T-helper 1 cell treated with Interleukin-12 subunit alpha and Interleukin-12 subunit beta and Interleukin-4 antibody, amounts not matched to agents 30 ng/mL and 1 ng/mL, for 36 hours (primary cell): Measurements from ENCODE around the gene OSBPL10. TPM values are rescaled to one million over a fixed set of nuclear protein-coding genes. Genes with fewer than 3 reads are reported as not detected.
"Not testable (repeated sequence)": the region's sequence is repeated elsewhere in the genome, so short reads cannot be mapped to it uniquely, and the experiment has no call there.

Source experiments
- intact Hi-C: fragments of 100-400 bp; cut with micrococcal nuclease; formaldehyde crosslinking; loops from one replicate; pipeline ENCODE4 v1.15.1; 2024
- total RNA-seq: library from RNA; stranded (reverse); gene quantifications from 2 replicates; pipeline ENCODE4 v1.2.3, GENCODE V29; 2022

The OSBPL10 gene
- total RNA-seq, 1 donor from 2014 or later, result 4.7 TPM

DNA sequence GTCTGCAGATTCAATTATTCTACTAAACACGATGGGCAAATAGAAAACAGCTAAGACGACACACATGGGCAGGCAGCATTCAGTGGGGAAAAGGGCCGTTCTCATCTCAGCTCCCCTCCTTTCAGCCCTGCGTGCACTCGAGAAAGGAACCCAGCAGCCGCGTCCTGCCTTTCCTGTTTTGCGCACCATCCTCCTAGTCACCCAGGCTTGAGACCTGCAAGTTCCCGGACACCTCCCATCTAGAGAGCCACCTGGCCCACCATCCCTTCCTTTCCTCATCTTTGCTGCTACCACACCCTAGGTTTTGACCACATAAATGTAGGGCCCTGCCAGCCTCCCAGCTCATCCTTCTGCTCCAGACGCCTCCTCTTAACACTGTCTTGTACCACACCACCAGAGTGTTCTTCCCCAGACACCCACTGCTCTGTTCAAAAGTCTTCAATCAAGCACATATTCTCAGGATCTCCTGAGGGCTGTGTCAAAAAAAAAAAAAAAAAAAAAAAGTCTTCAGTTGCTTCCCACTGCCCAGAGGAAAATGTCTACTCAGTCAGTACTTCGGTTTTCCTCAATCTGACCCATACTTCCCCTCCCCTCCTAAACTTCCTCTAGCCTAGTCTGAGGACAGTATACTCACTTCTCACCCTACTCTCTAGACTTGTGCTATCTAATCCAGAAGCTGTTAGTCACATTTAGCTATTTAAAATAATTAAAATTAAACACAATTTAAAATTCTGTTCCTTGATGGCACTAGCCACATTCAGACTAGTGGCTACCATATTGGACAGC is 266.4 kb downstream of the OSBPL10 start:
- intact Hi-C loops, result no loop called here

GRCh38 chr3:31713816-31714215 is 267.2 kb downstream of the OSBPL10 start:
- intact Hi-C loops, result no loop called here

GRCh38 chr3:31710123-31710803 is 270.8 kb downstream of the OSBPL10 start:
- intact Hi-C loops, result no loop called here

DNA sequence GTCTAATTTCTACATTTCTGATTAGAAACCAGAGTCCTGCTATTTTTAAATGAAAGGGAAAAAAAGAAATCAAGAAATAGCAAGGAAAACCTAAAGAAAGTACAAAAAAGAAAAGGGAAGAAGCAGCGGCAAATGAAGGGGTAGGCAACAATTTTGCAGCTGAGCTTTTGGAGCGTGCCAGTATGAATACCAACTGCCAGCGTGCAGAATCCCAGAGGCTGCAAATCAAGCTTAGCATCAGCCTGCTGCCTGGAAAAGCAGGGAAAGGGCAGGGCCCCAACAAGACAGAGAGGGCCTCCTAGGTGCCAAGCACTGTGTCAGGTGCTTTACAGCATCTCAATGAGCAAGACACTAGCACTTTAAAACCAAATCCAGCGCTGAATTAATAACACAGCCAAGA is 271.5 kb downstream of the OSBPL10 start:
- intact Hi-C loops, result no loop called here

- intact Hi-C loops, result no loop called here
Observed at GRCh38 chr3:31709005-31709404, 272.1 kb downstream of the OSBPL10 start.

DNA sequence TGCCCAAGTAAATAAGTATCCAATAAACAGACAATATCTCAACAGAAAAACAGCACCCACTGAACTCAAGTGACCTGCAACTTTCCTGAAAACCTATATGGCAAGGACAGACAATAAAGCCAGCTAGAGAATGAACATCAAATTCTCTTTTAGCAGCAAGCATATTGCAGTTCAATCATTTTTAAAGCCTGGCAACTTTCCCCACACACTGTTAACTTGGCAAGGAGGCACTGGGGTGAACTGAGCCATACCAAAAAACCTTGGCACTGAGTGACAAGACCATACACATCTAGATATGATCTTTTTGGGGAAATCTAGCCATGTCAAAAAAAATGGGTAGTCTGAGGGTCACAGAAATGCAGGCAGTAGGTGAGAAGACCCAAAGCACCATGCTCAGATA is 273.8 kb downstream of the OSBPL10 start:
- intact Hi-C loops, result no loop called here

DNA sequence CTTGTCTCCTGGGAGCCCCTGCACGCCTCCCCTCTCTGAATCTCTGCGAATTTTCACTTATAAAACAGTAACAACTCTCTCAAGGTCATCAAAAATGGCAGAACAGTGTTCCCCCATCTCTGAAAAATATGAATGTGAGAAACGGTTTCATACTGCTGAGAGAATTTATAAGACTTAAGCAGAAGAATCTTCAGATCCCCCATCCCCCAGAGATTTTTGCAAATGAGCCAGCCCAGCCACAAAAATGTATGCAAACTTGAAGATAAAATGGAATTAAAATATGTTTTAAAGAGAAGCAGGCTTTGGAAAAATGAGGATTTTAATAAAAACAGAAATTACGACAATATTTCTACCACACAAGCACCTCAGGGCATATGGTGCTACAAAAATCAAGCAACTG is 275.3 kb downstream of the OSBPL10 start:
- intact Hi-C loops, result no loop called here

- intact Hi-C loops, result no loop called here
Observed at GRCh38 chr3:31704591-31705179, 276.4 kb downstream of the OSBPL10 start.

GRCh38 chr3:31704156-31704555 is 276.9 kb downstream of the OSBPL10 start:
- intact Hi-C loops, result no loop called here

DNA sequence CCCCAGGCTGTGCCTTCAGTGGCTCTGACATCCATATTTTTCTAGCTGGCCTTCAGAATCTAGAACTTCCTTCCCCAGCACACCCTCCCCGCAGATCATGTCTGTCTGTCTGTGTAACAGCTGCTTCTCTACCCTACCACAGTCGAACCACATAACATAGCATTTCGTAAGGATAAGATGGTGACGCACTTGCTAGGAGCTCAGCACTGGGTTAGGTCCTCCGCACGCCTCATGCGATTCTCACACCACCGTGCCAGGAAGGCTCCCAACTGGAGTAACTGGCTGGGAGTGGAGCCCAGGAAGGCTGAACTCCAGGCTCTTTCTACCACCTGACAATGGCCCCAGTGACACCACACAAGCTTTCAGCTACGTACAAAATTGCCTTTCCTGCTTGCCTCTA is 279.8 kb downstream of the OSBPL10 start:
- intact Hi-C loops, result no loop called here

- intact Hi-C loops, result loop anchor here (10.0 kb wide), 2 partner anchors 765 to 1655 kb away; no protein-coding TSS in a partner anchor
Observed at GRCh38 chr3:31699309-31699953, 281.6 kb downstream of the OSBPL10 start.

GRCh38 chr3:31696815-31697548 is 284.1 kb downstream of the OSBPL10 start:
- intact Hi-C loops, result loop anchor here (10.0 kb wide), 2 partner anchors 762 to 1652 kb away; no protein-coding TSS in a partner anchor

- intact Hi-C loops, result loop anchor here (10.0 kb wide), 2 partner anchors 761 to 1651 kb away; no protein-coding TSS in a partner anchor
Observed at GRCh38 chr3:31696009-31696297, 285.1 kb downstream of the OSBPL10 start.

DNA sequence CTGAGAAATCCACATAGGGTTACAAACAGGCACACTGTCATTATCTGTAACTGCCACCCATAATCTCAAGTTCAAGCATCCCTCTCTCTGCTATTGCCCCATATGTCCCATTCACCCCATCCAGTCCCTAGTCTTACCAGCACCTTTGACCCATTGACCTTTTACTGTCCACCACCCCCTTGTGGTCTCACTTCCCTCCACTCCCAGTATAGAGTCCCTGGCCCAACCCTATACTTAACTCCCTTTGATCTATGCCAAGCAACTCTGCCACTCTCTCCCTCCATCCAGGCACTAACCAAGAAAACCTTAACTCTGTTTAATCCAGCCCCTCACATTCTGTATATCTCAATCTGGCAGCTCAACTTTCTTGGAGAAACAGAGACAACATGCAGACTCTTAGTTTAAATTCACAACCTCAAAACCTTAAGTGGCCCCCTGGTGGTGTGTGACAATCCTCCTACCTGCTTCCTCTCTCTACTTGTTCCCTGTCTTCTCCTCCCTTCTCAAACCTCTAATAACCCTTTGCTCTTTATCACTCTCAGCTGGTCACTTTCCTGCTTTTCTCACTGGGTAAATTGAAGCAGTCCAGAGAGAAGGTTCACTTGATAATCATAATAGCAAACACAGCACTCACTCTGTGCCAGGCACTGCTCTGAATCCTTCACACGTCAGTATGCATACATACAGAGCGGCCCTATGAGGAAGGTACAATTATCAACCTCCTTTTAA is 285.6 kb downstream of the OSBPL10 start:
- intact Hi-C loops, result loop anchor here (1.0 to 10.0 kb wide), 4 partner anchors 145 to 1651 kb away; no protein-coding TSS in a partner anchor

- intact Hi-C loops, result loop anchor here (10.0 kb wide), 2 partner anchors 759 to 1649 kb away; no protein-coding TSS in a partner anchor
Observed at GRCh38 chr3:31693346-31693745, 287.7 kb downstream of the OSBPL10 start.

GRCh38 chr3:31692751-31693150 is 288.3 kb downstream of the OSBPL10 start:
- intact Hi-C loops, result loop anchor here (10.0 kb wide), 2 partner anchors 758 to 1648 kb away; no protein-coding TSS in a partner anchor

- intact Hi-C loops, result loop anchor here (10.0 kb wide), 2 partner anchors 756 to 1646 kb away; no protein-coding TSS in a partner anchor
Observed at GRCh38 chr3:31690771-31691170, 290.3 kb downstream of the OSBPL10 start.

DNA sequence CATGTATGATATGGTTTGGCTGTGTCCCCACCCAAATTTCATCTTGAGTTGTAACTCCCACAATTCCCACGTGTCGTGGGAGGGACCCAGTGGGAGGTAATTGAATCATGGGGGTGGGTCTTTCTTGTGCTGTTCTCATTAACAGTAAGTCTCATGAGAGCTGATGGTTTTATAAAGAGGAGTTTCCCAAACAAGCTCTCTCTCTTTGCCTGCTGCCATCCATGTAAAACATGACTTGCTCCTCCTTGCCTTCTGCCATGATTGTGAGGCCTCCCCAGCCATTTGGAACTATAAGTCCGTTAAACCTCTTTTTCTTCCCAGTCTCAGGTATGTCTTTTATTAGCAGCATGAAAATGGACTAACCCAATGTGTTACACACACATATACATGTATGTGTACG is 291.5 kb downstream of the OSBPL10 start:
- intact Hi-C loops, result not testable (repeated sequence)

GRCh38 chr3:31688984-31689383 is 292.1 kb downstream of the OSBPL10 start:
- intact Hi-C loops, result no loop called here
